GM21717 (cell line): ENCODE results near the gene CCDC197.
A peak's percentile ranks its signal among the peaks of the same experiment; 100 is the strongest.

ENCODE experiments used
- ATAC-seq: cut with Tn5 transposase; IDR thresholded peaks from one replicate; pipeline ENCODE4 v1.9.1; 2021; ENCODE audit warnings: mild to moderate bottlenecking, moderate library complexity; ENCODE audit not compliant: unreplicated experiment

CCDC197 gene

DNA sequence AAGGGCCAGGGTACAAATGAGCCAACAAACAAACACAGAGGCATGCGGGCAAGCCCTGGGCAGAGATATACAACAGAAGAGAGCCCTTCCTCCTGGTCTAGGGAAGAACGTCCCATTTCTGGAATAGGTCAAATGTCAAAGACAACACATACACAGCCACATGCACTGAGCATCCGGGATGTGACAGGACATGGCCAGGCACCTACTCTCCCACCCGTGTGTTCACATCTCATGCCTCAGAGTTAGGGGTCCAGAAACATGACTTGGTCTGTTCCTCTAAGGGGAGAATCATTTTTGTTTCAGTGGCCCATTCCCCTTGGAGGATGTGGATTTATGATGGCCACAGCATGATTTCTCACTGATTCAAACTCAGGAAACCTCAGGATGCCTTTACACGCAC lies 19.9 kb upstream of the CCDC197 start:
- ATAC-seq, result no peak

DNA sequence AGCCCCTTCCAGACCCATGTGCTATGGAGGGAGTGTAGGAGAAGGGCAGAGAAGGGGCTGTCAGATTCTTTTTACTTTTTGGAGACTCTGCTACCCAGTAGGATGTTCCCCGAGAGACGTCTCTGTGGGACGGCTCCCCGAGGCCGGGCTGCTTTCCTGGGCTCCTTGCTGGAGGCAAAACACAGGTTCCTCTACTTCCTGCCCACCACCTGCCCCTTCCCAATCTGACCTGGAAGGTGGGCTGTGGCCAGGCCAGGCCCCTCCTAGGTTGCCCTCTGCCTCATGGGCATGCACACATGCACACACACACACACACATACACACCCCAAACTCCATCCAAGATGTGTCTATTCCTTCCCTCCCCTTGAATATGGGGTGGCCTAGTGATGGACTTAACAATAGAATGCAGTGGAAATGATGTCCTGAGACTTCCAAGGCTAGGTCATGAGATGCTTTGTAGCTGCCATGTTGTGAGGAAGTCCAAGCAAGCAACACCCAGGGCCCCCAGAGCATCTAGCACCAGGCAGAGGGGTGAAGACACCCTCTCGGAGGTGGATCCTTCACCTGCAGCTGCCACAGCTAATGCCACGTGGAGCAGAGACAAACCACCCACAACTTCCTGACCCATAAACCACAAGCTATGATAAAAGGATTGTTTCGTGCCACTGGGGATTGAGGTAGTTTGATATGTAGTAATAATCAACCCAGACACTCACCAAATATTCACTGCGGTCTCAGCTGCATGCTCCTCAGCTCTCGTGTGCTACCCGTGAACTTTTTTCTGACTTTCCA lies 19.1 kb upstream of the CCDC197 start:
- no peak for ATAC-seq

DNA sequence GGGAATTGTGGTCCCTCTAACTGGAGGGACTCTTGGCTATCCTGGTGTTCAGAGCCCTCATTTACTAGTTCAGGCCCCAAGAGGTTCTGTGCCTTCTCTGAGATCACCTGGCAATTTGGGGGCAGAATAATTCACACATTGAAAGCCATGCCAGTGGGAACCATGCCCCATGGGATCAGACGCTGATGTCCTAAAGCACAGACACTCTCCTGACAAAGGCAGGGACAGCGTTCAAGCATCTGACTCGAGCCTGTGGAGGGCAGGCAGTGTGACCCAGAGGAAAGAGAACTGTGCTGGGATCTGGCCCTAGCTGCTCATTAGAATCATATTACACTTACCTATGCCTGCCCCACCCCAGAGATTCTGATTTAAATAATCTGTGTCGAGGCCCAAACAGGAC lies 18.4 kb upstream of the CCDC197 start:
- no peak for ATAC-seq

DNA sequence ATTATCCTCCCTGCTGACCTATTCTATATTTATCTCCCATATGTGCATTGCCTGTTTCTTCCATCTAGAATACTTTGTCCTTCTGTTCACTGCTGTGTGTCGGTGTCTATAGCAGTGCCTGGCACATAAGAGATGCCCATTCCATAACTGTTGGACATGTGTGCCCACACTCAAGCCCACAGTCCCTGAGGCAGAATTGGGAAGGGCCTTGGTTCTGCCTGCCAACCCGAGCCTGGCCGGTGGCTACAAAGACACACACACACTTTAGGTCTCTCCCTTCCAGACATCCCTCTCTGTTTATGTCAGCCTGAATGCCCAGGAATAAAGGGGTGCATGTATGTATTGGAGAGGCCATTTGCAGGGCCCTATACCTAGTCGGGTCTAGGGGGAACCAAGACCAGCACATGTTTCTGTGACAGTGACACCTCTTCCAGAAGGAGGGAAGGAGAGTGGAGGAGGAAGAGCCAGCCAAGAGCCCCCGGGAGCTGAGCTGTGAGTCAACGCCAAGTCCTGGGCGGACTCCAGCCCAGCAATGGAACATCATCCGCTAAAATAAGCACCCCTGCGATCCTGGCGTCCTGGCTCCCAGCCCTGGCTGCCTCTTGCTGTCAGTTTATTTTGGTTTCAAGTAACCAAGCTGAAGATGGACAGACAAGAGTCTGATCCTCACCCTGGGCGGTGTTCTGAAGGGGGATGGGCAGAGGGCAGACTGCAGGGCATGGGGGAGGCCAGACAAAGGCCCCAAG lies 16.5 kb upstream of the CCDC197 start:
- no peak for ATAC-seq

DNA sequence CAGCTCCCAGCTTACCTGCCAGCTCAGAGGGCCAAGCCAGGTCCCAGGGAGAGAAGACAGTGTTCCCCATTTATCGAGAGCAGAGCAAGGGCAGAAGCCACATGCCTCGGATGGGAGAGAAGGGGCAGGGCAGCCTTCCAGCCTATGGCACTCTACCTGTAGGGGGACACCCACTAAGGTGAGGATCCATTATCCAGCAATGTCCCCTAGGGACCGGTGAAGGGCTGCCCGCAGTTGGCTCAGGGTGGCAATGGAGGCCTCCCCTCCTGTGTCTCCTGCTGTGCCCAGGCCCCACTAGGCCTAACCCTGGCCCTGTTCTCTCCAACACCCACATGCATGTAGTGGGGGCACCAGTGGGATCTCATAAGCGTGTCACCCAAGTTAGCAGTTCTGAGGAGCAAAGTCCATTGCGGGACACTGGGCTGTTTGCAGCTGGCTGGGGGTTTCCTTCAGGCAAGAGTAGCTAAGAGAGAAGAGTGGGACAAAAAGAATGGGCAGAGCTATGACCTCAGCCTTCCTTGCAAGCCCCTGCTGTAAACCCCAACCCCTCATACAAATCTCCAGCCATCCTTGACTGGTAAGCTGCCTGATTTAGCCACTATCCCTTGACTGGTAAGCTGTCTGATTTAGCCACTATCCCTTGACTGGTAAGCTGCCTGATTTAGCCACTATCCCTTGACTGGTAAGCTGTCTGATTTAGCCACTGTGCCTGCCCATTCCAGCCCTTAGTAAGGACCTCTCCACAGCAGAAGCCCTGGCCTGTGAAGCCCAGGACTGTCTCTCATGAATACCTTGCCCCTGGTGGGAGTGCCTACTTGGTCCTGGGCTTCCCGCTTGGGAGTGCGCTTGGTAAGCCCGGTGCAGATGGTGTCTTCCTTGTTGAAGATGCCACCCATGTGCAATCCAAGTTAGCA lies 15.5 kb upstream of the CCDC197 start:
- ATAC-seq, result no peak

DNA sequence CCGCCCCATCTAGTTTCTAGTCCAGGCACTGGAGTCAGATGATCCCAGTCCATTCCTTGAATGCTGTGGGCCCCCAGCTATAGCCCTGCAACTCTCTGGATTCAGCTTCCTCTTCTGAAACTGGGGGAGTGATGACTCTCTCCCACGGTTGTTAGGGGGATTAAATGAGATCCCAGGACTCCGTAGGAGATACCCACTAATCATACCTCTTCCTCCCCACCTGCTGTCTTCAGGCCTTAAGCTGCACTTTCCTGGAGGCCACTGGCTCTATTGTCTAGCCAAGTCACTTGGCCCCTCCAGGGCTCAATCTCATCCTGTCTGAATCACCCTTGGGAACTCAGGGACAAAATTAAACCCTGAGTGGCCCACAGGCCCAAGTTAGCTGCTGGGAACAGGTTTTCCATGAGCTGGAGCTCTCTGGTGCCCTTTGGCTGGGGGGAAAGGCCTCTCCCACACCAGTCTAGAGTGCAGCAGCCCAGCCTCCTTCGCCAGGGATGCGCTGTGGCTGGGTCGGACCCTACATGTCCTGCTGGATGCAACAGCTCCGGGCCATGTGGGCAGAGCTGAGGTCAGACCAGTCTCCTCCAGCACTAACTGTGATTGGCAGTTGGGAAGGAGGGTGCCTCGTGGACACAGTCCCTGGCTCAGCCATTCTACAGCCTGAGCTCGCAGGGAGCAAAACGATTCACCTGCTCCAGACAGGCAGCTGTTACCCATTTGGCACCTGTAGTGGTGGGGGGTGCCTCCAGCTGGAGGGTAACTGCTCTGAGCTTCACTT lies 14.7 kb upstream of the CCDC197 start:
- no peak for ATAC-seq

DNA sequence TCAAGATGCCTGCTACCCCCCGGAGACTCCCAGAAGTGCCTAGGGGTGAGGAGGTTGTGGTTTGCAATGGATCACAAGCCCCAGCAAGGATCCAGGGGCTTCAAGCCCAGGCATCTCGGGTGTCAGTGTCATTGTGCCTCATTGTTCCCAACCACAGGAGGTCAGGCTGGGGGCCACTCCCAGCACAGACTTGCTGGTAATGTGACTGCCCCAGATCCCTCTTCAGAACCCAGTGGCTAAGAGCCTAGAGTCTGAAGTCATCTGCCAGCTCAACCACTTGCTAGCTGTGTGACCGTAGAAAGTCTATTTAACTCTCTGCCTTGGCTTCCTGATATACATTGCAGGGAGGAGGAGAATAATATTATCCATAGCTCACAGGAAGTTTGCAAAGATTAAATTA lies 13.0 kb upstream of the CCDC197 start:
- no peak for ATAC-seq

DNA sequence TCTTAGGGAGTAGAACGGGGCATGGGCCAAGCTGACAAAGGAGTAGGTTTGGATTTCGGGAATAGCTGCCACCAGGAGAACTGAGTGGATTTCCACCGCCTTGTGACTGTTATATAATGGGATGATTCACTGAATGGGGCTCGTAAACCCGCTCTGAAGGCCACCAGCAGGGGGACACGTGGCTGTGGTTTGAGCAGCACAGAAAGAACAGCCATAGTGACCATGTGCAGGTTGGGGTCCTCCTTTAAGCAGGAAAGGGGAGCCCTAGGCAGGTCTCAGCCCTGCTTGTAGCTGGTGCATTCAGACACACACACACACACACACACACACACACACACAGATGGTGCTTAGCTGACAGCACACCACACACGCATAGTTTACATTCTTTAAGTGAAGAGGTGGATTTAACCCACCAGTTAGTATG lies 12.1 kb upstream of the CCDC197 start:
- ATAC-seq, result no peak

DNA sequence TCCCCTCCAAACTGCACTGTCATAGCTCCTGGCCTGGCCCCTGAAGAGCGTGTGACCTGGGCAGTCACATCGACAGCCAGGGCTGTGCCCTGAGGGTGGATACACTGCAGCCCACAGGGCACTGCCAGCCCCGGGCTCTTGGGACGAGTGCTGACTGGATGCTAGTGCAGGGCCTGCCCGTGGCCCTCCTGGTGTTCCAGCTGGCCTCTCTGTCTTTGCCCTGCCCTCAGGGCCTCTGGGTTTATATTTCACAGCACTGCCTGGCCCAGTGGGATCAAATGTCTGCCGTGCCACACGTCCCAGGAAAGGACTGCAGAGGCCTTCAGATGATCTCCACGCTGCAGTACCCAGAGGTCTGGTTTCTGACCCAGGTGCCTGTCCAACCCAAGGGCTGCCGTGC lies 10.1 kb upstream of the CCDC197 start:
- ATAC-seq, result no peak

DNA sequence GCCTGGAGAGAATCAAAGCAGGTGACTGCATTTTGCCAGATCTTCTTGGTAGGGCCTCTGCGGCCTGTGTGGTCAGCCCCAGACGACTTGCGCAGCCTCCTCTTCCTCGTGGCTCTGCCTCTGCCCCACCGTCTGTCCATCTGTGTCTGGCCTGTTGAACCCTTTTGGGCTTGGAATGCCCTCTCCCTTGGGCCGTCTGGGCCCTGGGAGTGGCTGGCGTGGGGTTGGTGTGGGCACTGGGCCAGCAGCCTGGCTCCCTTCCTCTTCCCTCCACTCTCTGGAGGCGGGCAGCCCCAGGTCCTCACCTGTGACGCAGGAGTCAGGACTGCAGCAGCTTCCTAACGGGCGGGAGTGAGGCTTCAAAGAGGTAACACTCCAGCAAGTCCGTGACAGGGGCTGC lies 9.7 kb upstream of the CCDC197 start:
- ATAC-seq, result no peak

DNA sequence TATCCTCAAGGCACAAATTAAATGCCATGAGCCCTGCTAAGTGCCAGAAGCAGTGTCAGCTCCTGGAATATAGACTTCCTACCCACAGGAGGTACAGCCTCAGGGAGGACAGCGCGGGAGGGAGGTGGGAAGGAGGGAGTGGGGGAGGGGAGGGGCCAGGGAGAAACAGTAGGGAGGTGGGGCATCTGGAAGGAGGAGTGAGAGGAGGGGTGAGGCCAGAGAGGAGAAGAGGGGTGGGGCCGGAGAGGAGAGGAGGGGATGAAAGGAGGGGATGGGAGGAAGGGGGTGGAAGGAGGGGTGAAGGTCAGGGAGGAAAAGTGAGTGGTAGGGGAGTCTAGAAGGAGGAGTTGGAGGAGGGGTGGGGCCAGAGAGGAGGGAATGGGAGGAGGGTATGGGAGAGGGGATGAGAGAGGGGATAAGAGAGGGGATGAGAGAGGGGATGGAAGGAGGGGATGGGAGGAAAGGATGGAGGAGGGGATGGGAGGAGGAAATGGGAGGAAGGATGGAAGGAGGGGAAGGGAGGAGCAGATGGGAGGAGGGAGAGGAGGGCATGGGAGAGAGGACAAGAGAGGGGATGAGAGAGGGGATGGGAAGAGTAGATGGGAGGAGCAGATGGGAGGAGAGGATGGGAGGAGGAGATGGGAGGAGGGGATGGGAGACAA lies 9.2 kb upstream of the CCDC197 start:
- ATAC-seq, result no peak

DNA sequence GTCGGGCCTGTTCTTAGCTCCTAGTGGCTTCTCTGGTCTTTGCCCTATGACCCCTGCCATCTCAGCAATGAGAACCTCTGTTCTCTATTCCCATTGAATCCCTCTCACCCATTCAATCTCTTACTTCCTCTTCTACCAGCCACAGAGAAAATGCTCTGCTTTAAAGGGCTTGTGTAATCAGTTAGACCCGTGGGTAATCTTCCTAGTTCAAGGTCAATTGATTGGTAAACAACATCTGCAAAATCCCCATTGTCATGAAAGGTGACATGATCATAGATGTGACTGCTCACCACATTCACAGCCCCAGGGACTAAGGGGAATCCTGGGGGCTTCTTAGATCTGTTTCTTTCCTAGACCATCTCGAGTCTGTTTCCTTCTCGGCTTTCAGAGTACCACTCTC lies 7.2 kb upstream of the CCDC197 start:
- ATAC-seq, result peak; percentile 72

DNA sequence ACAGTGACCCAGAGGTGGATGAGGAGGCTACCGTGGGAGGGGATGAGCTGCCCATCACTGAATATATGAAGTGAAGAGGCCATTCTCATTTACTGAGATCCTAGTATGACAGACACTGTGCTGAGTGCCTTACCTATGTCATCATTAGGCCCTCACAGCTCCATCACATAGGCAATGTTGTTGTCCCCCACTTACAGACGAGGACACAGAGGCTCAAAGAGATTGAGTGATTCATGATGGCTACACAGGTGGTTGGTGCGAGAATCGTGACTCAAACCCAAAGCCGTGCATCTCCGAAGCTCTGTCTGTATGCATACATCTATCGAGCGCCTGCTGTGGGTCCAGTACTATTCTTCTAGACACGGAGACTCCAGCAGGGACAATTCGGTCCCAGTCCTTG lies 5.9 kb upstream of the CCDC197 start:
- ATAC-seq, result no peak

DNA sequence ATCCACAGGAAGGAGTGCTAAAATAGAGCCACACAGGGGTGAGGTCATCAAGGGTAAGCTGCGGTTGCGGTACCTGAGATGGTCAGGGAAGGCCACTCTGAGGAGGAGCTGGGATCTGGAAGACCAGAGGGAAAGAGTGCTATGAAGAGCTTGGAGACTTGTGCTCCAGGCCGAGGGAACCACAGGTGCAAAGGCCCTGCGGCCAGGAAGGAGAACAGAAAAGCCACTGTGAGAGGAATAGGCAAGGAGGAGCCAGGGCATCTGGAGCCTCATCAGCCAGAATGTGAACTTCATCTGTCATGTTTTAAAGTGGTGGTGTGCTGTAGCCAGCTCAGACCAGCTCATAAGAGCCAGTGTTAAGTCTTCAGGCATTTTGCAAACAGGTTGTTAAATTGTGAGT lies 5.5 kb upstream of the CCDC197 start:
- ATAC-seq, result no peak

DNA sequence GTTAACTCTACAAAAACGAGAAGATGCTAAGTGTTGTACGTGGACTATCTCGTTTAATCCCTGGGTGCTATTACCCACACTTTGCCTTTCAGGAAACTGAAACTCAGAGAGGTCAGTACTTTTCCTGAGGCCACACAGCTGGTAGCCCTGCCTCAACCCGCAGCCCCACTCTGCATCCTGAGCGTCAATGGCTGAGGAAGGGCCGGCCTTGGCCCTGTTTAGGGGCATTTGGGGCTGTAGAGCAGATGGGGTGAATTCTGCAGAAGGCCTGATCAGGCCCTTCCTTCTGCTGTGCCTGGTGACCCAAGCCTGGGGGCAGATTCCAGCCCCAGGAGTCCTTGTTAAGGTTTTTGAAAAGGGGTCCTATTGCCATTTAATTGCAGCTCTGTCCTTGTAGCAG lies 3.7 kb upstream of the CCDC197 start:
- no peak for ATAC-seq

DNA sequence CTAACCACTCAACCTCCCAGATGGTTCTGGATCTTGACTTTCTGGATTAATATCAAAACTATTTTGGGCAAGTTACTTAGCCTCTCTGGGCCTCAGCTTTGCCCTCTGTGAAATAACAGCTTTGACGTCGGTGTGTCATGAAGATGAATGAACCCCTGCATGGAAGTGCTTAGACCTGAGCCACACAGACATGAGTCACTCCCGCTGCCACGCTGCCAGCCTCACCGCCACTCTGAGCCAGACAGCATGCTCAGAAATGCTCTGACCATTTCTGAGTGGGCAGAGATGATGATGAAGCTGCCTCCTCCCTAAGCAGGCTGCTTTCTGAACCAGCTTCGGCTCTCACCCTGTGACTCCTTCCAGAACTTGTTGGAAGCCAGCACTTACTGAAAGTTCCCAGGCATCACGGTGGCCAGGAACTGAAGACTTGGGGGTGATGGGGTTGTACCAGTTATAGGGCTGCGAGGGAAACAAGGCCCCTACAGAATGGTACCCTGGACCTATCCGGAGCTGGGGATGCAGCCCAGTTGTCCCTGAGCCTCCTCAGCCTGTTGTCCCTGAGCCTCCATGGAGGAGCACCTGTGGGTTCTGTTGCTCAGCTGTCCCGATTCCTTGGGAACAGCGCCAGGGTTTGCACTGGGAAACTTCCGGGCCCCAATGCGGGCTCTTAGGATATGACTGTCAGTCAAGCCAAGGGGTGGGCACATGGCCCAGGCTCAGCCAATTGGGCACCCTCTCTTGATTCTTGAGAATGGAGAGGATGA lies 2.0 kb upstream of the CCDC197 start:
- no peak for ATAC-seq

DNA sequence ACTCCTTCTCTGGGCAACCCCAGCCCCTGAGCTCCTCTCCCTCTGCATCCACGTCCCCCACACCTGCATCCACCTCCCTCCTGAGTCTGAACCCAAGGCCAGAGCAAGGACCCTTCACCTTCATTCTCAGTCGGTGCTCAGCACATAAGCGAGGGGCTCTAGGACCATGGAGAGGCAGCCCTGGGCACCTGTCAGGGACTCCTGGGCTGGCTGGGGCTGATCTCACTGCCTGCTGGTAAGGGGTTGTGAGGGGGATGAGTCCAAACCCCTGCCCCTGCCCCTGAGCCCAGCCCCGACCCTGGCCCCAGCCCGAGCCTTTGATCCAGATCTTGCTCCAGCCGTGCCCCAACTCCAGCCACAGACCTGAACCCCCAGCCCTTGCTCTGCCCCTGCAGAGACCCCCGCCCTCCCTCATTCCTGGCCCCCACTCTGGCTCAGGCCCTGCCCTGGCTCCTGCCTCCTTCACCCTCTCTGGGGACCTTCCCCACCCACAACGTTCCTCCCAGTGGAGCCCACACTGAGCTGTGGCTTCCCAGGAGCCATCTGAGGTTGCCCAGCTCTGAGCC lies 888 bp upstream of the CCDC197 start:
- ATAC-seq, result no peak

DNA sequence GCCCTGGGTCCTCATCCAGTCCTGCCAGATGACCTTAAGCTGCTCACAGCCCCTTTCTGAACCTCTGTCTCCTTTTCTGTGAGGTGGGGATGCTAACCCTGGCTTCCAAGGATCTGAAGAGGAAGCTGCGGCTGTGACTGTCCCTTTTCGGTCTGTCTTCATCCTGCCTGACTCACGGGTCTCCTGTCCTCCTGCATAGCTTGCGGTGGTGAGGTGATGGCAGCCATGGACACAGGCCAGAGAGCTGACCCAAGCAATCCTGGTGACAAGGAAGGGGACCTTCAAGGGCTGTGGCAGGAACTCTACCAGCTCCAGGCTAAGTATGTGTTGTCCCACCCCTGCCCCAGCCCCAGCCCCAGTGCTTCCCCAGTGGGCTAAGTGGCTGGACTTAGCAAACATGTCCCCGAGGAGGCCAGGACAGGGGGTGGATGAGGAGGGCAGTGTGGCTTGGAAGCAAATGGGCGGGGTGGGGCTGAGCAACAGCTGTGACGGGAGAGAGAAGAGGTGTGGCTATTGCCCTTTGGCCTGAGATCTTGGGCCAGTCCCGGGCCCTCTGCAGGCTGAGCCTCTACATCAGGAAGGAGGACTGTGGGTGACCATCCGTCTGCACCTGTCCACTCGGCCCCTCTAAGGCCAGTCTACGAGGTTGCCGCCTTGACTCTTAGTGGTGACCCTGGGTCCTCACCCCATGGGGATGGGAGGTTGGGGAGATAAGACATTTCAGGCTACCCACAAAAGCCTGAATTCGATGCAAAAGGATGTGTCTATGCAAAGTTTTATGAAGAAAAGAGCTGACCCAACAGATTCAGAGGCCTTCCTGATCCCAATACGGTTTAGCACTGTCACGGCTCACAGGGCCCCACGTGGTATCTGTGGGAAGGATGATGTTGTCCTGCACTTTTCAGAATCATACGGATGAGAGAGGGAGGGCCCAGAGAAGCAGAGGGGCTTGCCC lies 1.1 kb downstream of the CCDC197 start:
- no peak for ATAC-seq
